ENCODE measurements around the gene ELMO2. TPM values are rescaled to one million over a fixed set of nuclear protein-coding genes. Genes with fewer than 3 reads are reported as not detected.

The ELMO2 gene
- total RNA-seq, 1 experiment from 2014 or later, result 38.5 TPM

GRCh38 chr20:46398963-46399362 is 7.5 kb downstream of the ELMO2 start:
- ChIA-PET CTCF (no interaction called here), POLR2A (ENCODE audit: low non-redundant PET) (no interaction called here)
- Histone ChIP-seq H3K9me3 (ENCODE audit: low read depth, low read length, poor library complexity, severe bottlenecking) (no peaks in the 10 kb centered on the region), H3K27me3 (replicated peaks; ENCODE audit: insufficient read depth, low read depth, low read length, poor library complexity) (no peaks in the 10 kb centered on the region), H3K4me3 (ENCODE audit: low read depth, low read length, poor library complexity, severe bottlenecking) (no peak overlapping the region), H3K27ac (ENCODE audit: low read depth, low read length, poor library complexity, severe bottlenecking) (no peak overlapping the region), H3K4me1 (ENCODE audit: insufficient read depth, low read length, poor library complexity, severe bottlenecking) (peaks cover 18% of the 10 kb centered on the region), H3K36me3 (ENCODE audit: insufficient read depth, low read length, poor library complexity, severe bottlenecking) (peaks cover 2% of the 10 kb centered on the region)
- no peak for DNase-seq (ENCODE audit: low spot score)
- TF ChIP-seq EZH2 (IDR thresholded peaks at IDR 0.05; ENCODE audit: borderline replicate concordance, low read depth, low read length, poor library complexity, severe bottlenecking) (no peak), CTCF (conservative IDR thresholded peaks at IDR 0.05; ENCODE audit: low read depth, low read length) (no peak)
- intact Hi-C loops (cut with micrococcal nuclease; ENCODE audit: unreplicated experiment), result no loop called here
- BruUV-seq (replicated peaks), result no TSS peak

GRCh38 chr20:46396052-46396740 is 10.2 kb downstream of the ELMO2 start:
- no peak for DNase-seq (ENCODE audit: low spot score)
- ChIA-PET CTCF (no interaction called here), POLR2A (ENCODE audit: low non-redundant PET) (interaction anchor here (0.7 kb wide), 1 partner anchor 64 kb away, joined by 4 read pairs; no protein-coding TSS in a partner anchor)
- Histone ChIP-seq H3K36me3 (ENCODE audit: insufficient read depth, low read length, poor library complexity, severe bottlenecking) (peaks cover 22% of the 10 kb centered on the region), H3K27ac (ENCODE audit: low read depth, low read length, poor library complexity, severe bottlenecking) (no peak overlapping the region), H3K4me1 (ENCODE audit: insufficient read depth, low read length, poor library complexity, severe bottlenecking) (peaks cover 12% of the 10 kb centered on the region), H3K4me3 (ENCODE audit: low read depth, low read length, poor library complexity, severe bottlenecking) (no peak overlapping the region), H3K27me3 (replicated peaks; ENCODE audit: insufficient read depth, low read depth, low read length, poor library complexity) (no peaks in the 10 kb centered on the region), H3K9me3 (ENCODE audit: low read depth, low read length, poor library complexity, severe bottlenecking) (no peaks in the 10 kb centered on the region)
- no TSS peak for BruUV-seq (replicated peaks)
- intact Hi-C loops (cut with micrococcal nuclease; ENCODE audit: unreplicated experiment), result no loop called here
- TF ChIP-seq EZH2 (IDR thresholded peaks at IDR 0.05; ENCODE audit: borderline replicate concordance, low read depth, low read length, poor library complexity, severe bottlenecking), result no peak
- TF ChIP-seq CTCF (conservative IDR thresholded peaks at IDR 0.05; ENCODE audit: low read depth, low read length), result no peak

- Histone ChIP-seq H3K36me3 (ENCODE audit: insufficient read depth, low read length, poor library complexity, severe bottlenecking) (peaks cover 23% of the 10 kb centered on the region), H3K4me3 (ENCODE audit: low read depth, low read length, poor library complexity, severe bottlenecking) (no peak overlapping the region), H3K27me3 (replicated peaks; ENCODE audit: insufficient read depth, low read depth, low read length, poor library complexity) (no peaks in the 10 kb centered on the region), H3K9me3 (ENCODE audit: low read depth, low read length, poor library complexity, severe bottlenecking) (no peaks in the 10 kb centered on the region), H3K4me1 (ENCODE audit: insufficient read depth, low read length, poor library complexity, severe bottlenecking) (peaks cover 4% of the 10 kb centered on the region), H3K27ac (ENCODE audit: low read depth, low read length, poor library complexity, severe bottlenecking) (no peak overlapping the region)
- no peak for DNase-seq (ENCODE audit: low spot score)
- TF ChIP-seq EZH2 (IDR thresholded peaks at IDR 0.05; ENCODE audit: borderline replicate concordance, low read depth, low read length, poor library complexity, severe bottlenecking) (no peak), CTCF (conservative IDR thresholded peaks at IDR 0.05; ENCODE audit: low read depth, low read length) (no peak)
- intact Hi-C loops (cut with micrococcal nuclease; ENCODE audit: unreplicated experiment), result no loop called here
- BruUV-seq (replicated peaks), result no TSS peak
- CTCF ChIA-PET, result no interaction called here
- POLR2A ChIA-PET (ENCODE audit: low non-redundant PET), result interaction anchor here (0.7 kb wide), 1 partner anchor 63 kb away, joined by 4 read pairs; no protein-coding TSS in a partner anchor
These were observed 11.3 kb downstream of the ELMO2 start for GRCh38 chr20:46394872-46395760.

Measured in A673 (cell line).